ENCODE measurements around the gene DKK3.

The DKK3 gene

GRCh38 chr11:11981364-11981763 lies 27.1 kb downstream of the DKK3 start:
- Histone ChIP-seq H3K36me3 (ENCODE audit: control insufficient read depth, insufficient read depth, low read length) (no peaks in the 10 kb centered on the region), H3K4me1 (ENCODE audit: control insufficient read depth, insufficient read depth, low read length) (peaks cover 5% of the 10 kb centered on the region), H3K27me3 (ENCODE audit: control insufficient read depth, insufficient read depth, low read length) (no peaks in the 10 kb centered on the region), H3K27ac (ENCODE audit: low read length) (no peak overlapping the region), H3K4me3 (ENCODE audit: low read length) (no peak overlapping the region), H3K9me3 (ENCODE audit: control insufficient read depth, insufficient read depth, low read length) (no peaks in the 10 kb centered on the region)
- no peak for DNase-seq (ENCODE audit: low read depth, low spot score)
- no CpG with 5 or more reads among the region's 5 CpGs for WGBS (ENCODE audit: insufficient coverage, insufficient read length)

DNA sequence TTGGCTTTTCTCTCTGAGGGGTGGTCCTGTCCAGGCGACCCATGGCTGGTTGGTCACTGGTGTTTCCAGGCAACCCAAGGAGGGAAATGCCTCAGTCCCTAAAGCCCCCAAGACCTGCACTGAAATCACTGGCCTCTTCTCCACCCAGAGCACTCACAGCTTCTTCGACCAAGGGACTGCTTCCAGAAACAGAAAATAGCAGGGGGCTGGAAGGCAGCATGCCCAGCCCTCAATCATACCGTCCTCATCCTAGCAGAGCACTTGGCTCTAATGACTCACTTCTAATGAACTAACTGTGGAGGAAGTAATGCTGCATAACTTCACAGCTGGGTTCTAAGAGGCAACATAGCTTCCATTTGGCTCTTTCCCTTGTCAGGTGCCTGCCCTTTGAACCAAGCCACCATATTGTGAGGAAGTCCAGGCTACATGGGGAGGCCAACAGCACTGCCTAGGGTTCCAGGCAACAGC lies 27.6 kb downstream of the DKK3 start:
- DNase-seq (ENCODE audit: low read depth, low spot score) = no peak
- Histone ChIP-seq H3K27ac (ENCODE audit: low read length) (no peak overlapping the region), H3K36me3 (ENCODE audit: control insufficient read depth, insufficient read depth, low read length) (no peaks in the 10 kb centered on the region), H3K27me3 (ENCODE audit: control insufficient read depth, insufficient read depth, low read length) (no peaks in the 10 kb centered on the region), H3K9me3 (ENCODE audit: control insufficient read depth, insufficient read depth, low read length) (no peaks in the 10 kb centered on the region), H3K4me1 (ENCODE audit: control insufficient read depth, insufficient read depth, low read length) (peaks cover 6% of the 10 kb centered on the region), H3K4me3 (ENCODE audit: low read length) (no peak overlapping the region)
- WGBS (ENCODE audit: insufficient coverage, insufficient read length) = no CpG with 5 or more reads among the region's 3 CpGs

- H3K4me1 ChIP-seq (ENCODE audit: control insufficient read depth, insufficient read depth, low read length) = peaks cover 6% of the 10 kb centered on the region
- H3K4me3 ChIP-seq (ENCODE audit: low read length) = no peak overlapping the region
- no peaks in the 10 kb centered on the region for H3K9me3 ChIP-seq (ENCODE audit: control insufficient read depth, insufficient read depth, low read length)
- WGBS (ENCODE audit: insufficient coverage, insufficient read length) = no CpG with 5 or more reads among the region's 2 CpGs
- H3K36me3 ChIP-seq (ENCODE audit: control insufficient read depth, insufficient read depth, low read length) = no peaks in the 10 kb centered on the region
- H3K27ac ChIP-seq (ENCODE audit: low read length) = no peak overlapping the region
- no peak for DNase-seq (ENCODE audit: low read depth, low spot score)
- no peaks in the 10 kb centered on the region for H3K27me3 ChIP-seq (ENCODE audit: control insufficient read depth, insufficient read depth, low read length)
These were observed 28.2 kb downstream of the DKK3 start for GRCh38 chr11:11980200-11980599.

- no peak for DNase-seq (ENCODE audit: low read depth, low spot score)
- H3K27ac ChIP-seq (ENCODE audit: low read length) = no peak overlapping the region
- no peaks in the 10 kb centered on the region for H3K36me3 ChIP-seq (ENCODE audit: control insufficient read depth, insufficient read depth, low read length)
- peaks cover 6% of the 10 kb centered on the region for H3K4me1 ChIP-seq (ENCODE audit: control insufficient read depth, insufficient read depth, low read length)
- H3K9me3 ChIP-seq (ENCODE audit: control insufficient read depth, insufficient read depth, low read length) = no peaks in the 10 kb centered on the region
- no peaks in the 10 kb centered on the region for H3K27me3 ChIP-seq (ENCODE audit: control insufficient read depth, insufficient read depth, low read length)
- WGBS (ENCODE audit: insufficient coverage, insufficient read length) = no CpG with 5 or more reads among the region's 8 CpGs
- no peak overlapping the region for H3K4me3 ChIP-seq (ENCODE audit: low read length)
These were observed 28.8 kb downstream of the DKK3 start for GRCh38 chr11:11979488-11980117.

GRCh38 chr11:11978792-11979487 lies 29.5 kb downstream of the DKK3 start:
- no peak for DNase-seq (ENCODE audit: low read depth, low spot score)
- Histone ChIP-seq H3K4me3 (ENCODE audit: low read length) (no peak overlapping the region), H3K27me3 (ENCODE audit: control insufficient read depth, insufficient read depth, low read length) (no peaks in the 10 kb centered on the region), H3K36me3 (ENCODE audit: control insufficient read depth, insufficient read depth, low read length) (no peaks in the 10 kb centered on the region), H3K4me1 (ENCODE audit: control insufficient read depth, insufficient read depth, low read length) (peaks cover 6% of the 10 kb centered on the region), H3K9me3 (ENCODE audit: control insufficient read depth, insufficient read depth, low read length) (no peaks in the 10 kb centered on the region), H3K27ac (ENCODE audit: low read length) (no peak overlapping the region)
- no CpG with 5 or more reads among the region's 13 CpGs for WGBS (ENCODE audit: insufficient coverage, insufficient read length)

GRCh38 chr11:11978098-11978637 lies 30.3 kb downstream of the DKK3 start:
- WGBS (ENCODE audit: insufficient coverage, insufficient read length) = no CpG with 5 or more reads among the region's 4 CpGs
- H3K4me3 ChIP-seq (ENCODE audit: low read length) = no peak overlapping the region
- DNase-seq (ENCODE audit: low read depth, low spot score) = no peak
- H3K36me3 ChIP-seq (ENCODE audit: control insufficient read depth, insufficient read depth, low read length) = no peaks in the 10 kb centered on the region
- no peaks in the 10 kb centered on the region for H3K9me3 ChIP-seq (ENCODE audit: control insufficient read depth, insufficient read depth, low read length)
- peaks cover 6% of the 10 kb centered on the region for H3K4me1 ChIP-seq (ENCODE audit: control insufficient read depth, insufficient read depth, low read length)
- H3K27me3 ChIP-seq (ENCODE audit: control insufficient read depth, insufficient read depth, low read length) = no peaks in the 10 kb centered on the region
- H3K27ac ChIP-seq (ENCODE audit: low read length) = no peak overlapping the region

- DNase-seq (ENCODE audit: low read depth, low spot score) = no peak
- no CpG with 5 or more reads among the region's 10 CpGs for WGBS (ENCODE audit: insufficient coverage, insufficient read length)
- no peak overlapping the region for H3K27ac ChIP-seq (ENCODE audit: low read length)
These were observed 31.1 kb downstream of the DKK3 start for GRCh38 chr11:11977206-11977938.

DNA sequence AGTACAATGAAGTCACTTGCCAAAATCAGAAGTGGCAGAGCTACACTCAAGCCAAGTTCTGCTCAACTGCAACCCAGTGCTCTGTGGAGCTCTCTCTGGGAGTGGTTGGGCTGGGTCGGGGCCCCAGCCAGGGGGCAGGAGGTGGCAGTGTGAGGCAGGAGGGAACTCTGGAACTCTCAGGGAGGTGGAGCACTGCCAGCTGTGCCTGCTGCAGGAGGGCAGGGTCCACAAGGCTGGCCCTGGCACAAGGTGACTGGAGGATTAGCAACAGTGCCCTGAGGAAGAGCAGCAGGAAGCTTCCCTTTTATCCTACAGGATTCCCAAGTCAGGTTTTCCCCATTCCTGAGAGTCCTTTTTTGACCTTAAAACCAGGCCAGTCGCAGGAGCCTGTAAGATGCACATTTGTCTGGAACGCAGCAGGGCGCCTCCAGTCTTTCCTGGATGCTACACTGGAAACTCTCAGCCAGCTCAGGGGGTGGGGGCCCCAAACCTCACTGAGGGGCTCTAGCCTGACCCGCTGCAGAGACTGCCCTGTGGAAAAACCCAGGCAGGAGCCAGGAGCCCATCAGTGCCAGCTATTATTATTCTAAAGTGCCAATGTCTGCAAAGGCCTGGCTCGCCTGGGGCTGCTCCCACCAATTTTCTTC lies 31.8 kb downstream of the DKK3 start:
- H3K9me3 ChIP-seq (ENCODE audit: control insufficient read depth, insufficient read depth, low read length) = no peaks in the 10 kb centered on the region
- no CpG with 5 or more reads among the region's 6 CpGs for WGBS (ENCODE audit: insufficient coverage, insufficient read length)
- no peak overlapping the region for H3K4me3 ChIP-seq (ENCODE audit: low read length)
- no peak for DNase-seq (ENCODE audit: low read depth, low spot score)
- H3K27ac ChIP-seq (ENCODE audit: low read length) = no peak overlapping the region
- H3K36me3 ChIP-seq (ENCODE audit: control insufficient read depth, insufficient read depth, low read length) = no peaks in the 10 kb centered on the region
- no peaks in the 10 kb centered on the region for H3K27me3 ChIP-seq (ENCODE audit: control insufficient read depth, insufficient read depth, low read length)
- H3K4me1 ChIP-seq (ENCODE audit: control insufficient read depth, insufficient read depth, low read length) = peaks cover 6% of the 10 kb centered on the region

More at GRCh38 chr11:11977206-11977938, 31.1 kb downstream of the DKK3 start:
- Histone ChIP-seq H3K9me3 (ENCODE audit: control insufficient read depth, insufficient read depth, low read length) (no peaks in the 10 kb centered on the region), H3K4me1 (ENCODE audit: control insufficient read depth, insufficient read depth, low read length) (peaks cover 6% of the 10 kb centered on the region), H3K27me3 (ENCODE audit: control insufficient read depth, insufficient read depth, low read length) (no peaks in the 10 kb centered on the region), H3K36me3 (ENCODE audit: control insufficient read depth, insufficient read depth, low read length) (no peaks in the 10 kb centered on the region), H3K4me3 (ENCODE audit: low read length) (no peak overlapping the region; the same call in 1 of the 2 replicates)

DNA sequence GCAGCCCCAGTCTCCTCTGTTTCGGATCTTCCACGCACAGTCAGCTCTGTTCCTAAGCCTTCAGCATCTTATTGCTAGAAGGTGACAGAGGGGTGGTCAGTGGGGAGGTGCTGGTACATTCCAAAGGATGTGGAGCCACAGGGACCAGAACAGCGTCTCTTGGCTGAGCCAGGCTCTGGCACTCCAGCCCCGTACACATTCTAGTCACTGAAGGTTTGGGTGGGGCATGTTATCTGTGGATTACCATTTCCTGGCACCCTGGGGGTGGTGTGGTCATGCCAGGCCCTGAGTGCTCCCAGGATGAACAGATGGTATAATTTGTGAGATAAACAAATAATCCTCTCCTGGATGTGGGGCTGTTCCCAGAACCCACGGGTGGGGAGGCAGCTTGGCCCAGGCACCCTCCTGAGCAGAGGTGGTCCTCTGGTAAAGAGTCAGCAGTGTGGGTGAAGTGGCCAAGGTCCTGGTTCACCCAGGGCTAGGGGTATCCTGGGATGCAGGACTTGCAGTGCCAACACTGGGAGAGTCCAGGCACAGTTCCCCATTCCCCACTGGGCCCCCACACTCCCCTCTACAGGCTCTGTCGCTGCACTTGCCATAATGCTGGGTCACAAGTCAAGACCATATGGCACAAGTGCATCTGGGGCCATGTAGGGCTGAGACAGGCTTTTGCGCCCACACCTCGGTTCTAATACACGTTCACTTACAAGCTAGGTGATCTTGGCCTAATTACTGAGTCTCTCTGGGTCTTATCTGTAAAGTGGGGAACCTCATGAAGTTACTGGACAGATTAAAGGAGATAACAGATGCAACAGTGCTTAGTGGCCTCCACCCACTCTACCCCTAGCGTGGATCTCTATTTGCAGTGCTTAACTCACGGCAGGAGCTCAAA lies 33.0 kb downstream of the DKK3 start:
- no CpG with 5 or more reads among the region's 11 CpGs for WGBS (ENCODE audit: insufficient coverage, insufficient read length)
- H3K4me3 ChIP-seq (ENCODE audit: low read length) = no peak overlapping the region
- H3K27ac ChIP-seq (ENCODE audit: low read length) = no peak overlapping the region
- H3K36me3 ChIP-seq (ENCODE audit: control insufficient read depth, insufficient read depth, low read length) = no peaks in the 10 kb centered on the region
- no peaks in the 10 kb centered on the region for H3K27me3 ChIP-seq (ENCODE audit: control insufficient read depth, insufficient read depth, low read length)
- DNase-seq (ENCODE audit: low read depth, low spot score) = no peak
- peaks cover 6% of the 10 kb centered on the region for H3K4me1 ChIP-seq (ENCODE audit: control insufficient read depth, insufficient read depth, low read length)
- no peaks in the 10 kb centered on the region for H3K9me3 ChIP-seq (ENCODE audit: control insufficient read depth, insufficient read depth, low read length)
